Chondrocyte (in vitro differentiated cells): ENCODE results near the gene CASP7. TPM values are rescaled to one million over a fixed set of nuclear protein-coding genes. Genes with fewer than 3 reads are reported as not detected.

ENCODE experiments used
- DNase-seq: peaks from one replicate; pipeline ENCODE4 v3.0.0; 2021; ENCODE audit warnings: mixed read lengths, low spot score
- H3K27ac Mint-ChIP-seq: one replicate; pipeline ENCODE4 v1.8.0; 2021; ENCODE audit warnings: mild to moderate bottlenecking, moderate library complexity, mixed read lengths; ENCODE audit not compliant: unreplicated experiment
- H3K27me3 Mint-ChIP-seq: 2 replicates; pipeline ENCODE4 v1.8.0; 2021; ENCODE audit warnings: low read depth, mixed read lengths
- H3K36me3 Mint-ChIP-seq: 2 replicates; pipeline ENCODE4 v1.8.0; 2021; ENCODE audit warnings: low read depth, mixed read lengths
- H3K4me1 Mint-ChIP-seq: 2 replicates; pipeline ENCODE4 v1.8.0; 2021; ENCODE audit warnings: low read depth, mild to moderate bottlenecking, mixed read lengths
- H3K4me3 Mint-ChIP-seq: one replicate; pipeline ENCODE4 v1.8.0; 2021; ENCODE audit warnings: mild to moderate bottlenecking, moderate library complexity, mixed read lengths; ENCODE audit not compliant: unreplicated experiment
- H3K9me3 Mint-ChIP-seq: 2 replicates; pipeline ENCODE4 v1.8.0; 2021; ENCODE audit warnings: low read depth, mixed read lengths
- total RNA-seq: library from RNA; stranded (reverse); gene quantifications from 3 replicates; pipeline ENCODE4 v1.2.1, GENCODE V29; 2021
- TF ChIP-seq, protein P1 (sequence below): fragments of 200-600 bp; sonication (generic); IDR thresholded peaks from 2 replicates; pipeline ENCODE4 v1.5.0; 2021; ENCODE audit warnings: antibody characterized with exemption, mild to moderate bottlenecking, moderate library complexity

CASP7 gene
- total RNA-seq, 1 donor from 2014 or later = 24.0 TPM

DNA sequence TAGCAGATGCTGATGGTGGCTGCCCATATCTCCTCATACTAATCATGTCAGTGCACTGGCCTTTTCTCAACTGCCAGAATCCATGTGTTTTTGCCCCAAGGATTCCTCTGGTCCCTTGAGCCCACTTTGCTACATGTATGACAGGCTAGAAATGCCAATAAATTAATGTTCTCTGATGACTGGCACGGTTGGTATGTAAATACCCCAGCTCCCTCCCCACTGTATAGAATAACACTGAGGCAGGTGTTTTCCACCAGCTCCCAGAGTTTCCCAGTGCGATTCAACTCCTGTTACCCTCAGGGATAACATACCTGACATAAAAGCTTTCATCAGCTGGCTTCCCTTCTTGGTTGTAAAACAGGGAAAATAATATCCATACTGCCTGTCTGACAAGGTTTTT is 62.8 kb downstream of the CASP7 start:
- TF ChIP-seq, protein P1, sequence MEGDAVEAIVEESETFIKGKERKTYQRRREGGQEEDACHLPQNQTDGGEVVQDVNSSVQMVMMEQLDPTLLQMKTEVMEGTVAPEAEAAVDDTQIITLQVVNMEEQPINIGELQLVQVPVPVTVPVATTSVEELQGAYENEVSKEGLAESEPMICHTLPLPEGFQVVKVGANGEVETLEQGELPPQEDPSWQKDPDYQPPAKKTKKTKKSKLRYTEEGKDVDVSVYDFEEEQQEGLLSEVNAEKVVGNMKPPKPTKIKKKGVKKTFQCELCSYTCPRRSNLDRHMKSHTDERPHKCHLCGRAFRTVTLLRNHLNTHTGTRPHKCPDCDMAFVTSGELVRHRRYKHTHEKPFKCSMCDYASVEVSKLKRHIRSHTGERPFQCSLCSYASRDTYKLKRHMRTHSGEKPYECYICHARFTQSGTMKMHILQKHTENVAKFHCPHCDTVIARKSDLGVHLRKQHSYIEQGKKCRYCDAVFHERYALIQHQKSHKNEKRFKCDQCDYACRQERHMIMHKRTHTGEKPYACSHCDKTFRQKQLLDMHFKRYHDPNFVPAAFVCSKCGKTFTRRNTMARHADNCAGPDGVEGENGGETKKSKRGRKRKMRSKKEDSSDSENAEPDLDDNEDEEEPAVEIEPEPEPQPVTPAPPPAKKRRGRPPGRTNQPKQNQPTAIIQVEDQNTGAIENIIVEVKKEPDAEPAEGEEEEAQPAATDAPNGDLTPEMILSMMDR = no peak
- DNase-seq = no peak
- Mint-ChIP-seq H3K27ac (no peak overlapping the region), H3K27me3 (peaks cover 8% of the 10 kb centered on the region), H3K4me1 (peaks cover 8% of the 10 kb centered on the region), H3K4me3 (no peak overlapping the region), H3K9me3 (no peaks in the 10 kb centered on the region), H3K36me3 (no peaks in the 10 kb centered on the region)

DNA sequence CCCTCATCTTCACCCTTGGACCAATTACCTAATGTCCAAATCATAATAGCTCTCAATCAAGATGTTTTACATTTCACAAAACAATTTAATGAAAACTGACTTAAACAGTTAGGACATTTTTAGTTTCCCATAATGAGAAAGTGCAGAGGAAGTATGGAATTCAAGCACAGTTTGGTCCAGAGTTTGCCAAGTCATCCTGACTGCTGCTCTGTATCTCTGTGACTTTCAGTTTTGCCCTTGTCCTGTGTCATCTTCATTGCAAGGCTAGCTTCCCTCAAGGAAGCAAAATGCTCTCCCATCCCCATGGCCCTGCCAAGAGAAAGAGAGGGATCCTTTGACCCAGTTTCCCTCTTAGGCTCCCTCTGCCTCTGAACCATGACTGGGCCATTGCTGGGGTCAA is 63.9 kb downstream of the CASP7 start:
- H3K9me3 Mint-ChIP-seq = no peaks in the 10 kb centered on the region
- no peak overlapping the region for H3K27ac Mint-ChIP-seq
- H3K27me3 Mint-ChIP-seq = peaks cover 8% of the 10 kb centered on the region
- H3K36me3 Mint-ChIP-seq = no peaks in the 10 kb centered on the region
- TF ChIP-seq, protein P1 = no peak
- no peak overlapping the region for H3K4me3 Mint-ChIP-seq
- DNase-seq = no peak
- H3K4me1 Mint-ChIP-seq = peaks cover 8% of the 10 kb centered on the region

DNA sequence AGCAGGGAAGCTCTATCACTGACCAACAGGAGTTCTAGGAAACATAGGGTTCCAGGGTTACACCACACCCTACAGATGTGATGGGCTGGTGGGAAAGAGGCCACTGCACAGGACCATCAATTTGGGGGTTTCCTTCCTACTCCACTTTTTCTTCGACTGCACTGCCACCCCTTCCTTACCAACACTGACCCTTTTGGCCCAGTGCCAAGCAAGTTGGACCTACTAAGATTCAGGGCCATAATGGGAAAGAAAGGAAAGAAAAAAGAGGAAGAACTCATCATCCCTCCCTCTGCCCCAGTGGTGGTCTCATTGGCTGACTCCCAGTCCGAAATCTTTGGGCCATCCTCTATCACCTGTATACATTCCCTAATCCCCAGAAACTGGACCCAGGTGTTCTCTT is 65.7 kb downstream of the CASP7 start:
- TF ChIP-seq, protein P1 = no peak
- H3K9me3 Mint-ChIP-seq = no peaks in the 10 kb centered on the region

DNA sequence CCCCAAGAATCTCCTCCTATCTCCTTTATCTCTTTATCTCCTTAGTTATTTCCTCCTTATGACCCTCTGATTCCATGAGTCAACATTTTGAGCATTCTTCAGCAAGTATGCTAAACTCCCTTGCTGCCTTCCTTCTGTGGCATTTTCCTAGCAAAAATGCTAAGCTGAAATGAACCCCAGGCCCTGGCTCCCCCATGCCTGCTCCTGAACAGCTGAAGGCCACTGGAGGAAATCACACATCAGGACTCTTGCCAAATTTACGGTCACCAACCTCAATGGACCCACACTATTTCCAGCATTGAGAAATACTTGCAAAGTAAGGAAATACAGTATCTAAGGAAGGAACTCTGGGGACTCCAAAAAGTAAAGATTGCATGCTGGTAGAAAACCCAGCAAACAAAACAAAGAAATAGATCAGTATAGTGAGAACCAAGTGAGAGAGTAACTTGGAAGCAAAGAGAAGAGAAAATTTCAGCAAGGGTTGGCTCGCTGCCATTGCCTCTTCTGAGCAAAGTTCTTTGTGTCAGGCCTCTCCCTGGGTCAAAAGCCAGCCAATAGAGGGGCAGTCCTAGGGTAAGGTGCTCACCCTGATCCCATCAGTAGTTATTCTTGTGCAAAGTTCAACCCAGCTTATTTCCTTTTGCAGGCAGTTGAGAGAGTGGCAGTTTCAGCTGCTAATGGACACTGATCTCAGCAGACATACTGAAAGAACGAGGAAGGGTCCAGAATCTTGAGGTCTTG is 66.7 kb downstream of the CASP7 start:
- DNase-seq = no peak
- peaks cover 3% of the 10 kb centered on the region for H3K27me3 Mint-ChIP-seq
- H3K27ac Mint-ChIP-seq = no peak overlapping the region
- H3K4me1 Mint-ChIP-seq = peaks cover 13% of the 10 kb centered on the region
- no peaks in the 10 kb centered on the region for H3K36me3 Mint-ChIP-seq
- no peak overlapping the region for H3K4me3 Mint-ChIP-seq
- TF ChIP-seq, protein P1 = no peak
- H3K9me3 Mint-ChIP-seq = no peaks in the 10 kb centered on the region

More for the DNA sequence above, 65.7 kb downstream of the CASP7 start:
- H3K4me1 Mint-ChIP-seq = peaks cover 8% of the 10 kb centered on the region
- H3K4me3 Mint-ChIP-seq = no peak overlapping the region
- H3K27ac Mint-ChIP-seq = no peak overlapping the region
- peaks cover 3% of the 10 kb centered on the region for H3K27me3 Mint-ChIP-seq
- DNase-seq = no peak
- no peaks in the 10 kb centered on the region for H3K36me3 Mint-ChIP-seq

DNA sequence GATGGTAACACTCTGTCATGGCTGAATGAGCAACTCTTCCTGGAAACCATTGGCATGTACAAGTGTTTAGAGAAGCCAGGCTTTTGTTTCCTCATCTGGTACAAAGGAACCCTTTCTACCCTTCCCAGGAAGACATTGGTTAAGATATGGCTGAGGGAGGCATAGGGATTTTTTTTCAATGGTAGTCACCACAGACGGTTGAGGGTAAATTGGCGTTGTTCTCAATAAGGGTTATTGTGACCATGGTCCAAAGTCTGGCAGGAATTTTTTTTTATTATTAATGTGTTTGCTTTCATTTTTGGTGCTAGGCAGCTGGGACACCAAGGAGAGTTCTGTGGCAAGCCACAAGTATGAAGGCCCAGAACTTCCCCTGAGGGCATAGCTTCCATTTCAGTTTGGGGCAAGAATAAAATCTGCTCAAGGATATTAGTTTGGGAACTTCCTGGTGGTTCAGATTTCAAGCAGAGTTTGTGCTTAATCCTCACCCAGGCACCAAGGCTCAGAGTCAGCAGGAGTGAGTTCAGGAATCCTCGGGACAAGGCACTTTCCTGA is 71.5 kb downstream of the CASP7 start, which contains the start of gene PLEKHS1:
TSS of gene PLEKHS1 (plus strand) at position 502 of the 552 bp plus-strand sequence. CDS start 3,596 bp downstream, outside the sequence.
- TF ChIP-seq, protein P1 = no peak
- H3K27ac Mint-ChIP-seq = peak within 1 kb of the TSS; percentile 43
- no peak within 1 kb of the TSS for H3K4me3 Mint-ChIP-seq
- H3K4me1 Mint-ChIP-seq = peaks cover 10% of the 10 kb centered on the region
- no peak for DNase-seq
- H3K27me3 Mint-ChIP-seq = no peaks in the 10 kb centered on the region
- no peaks in the 10 kb centered on the region for H3K36me3 Mint-ChIP-seq
- H3K9me3 Mint-ChIP-seq = no peaks in the 10 kb centered on the region
